Upper lobe of right lung (tissue), 1 donor: Measurements from ENCODE around the gene DDX27. TPM values are rescaled to one million over a fixed set of nuclear protein-coding genes. Genes with fewer than 3 reads are reported as not detected.

Experiments used
- ATAC-seq: fragments of 200-7000 bp; cut with Tn5 transposase; one replicate; pipeline ENCODE4 v1.9.1; 2020; ENCODE audit warnings: mild to moderate bottlenecking, moderate library complexity
- DNase-seq: peaks from one replicate; pipeline ENCODE4 v3.0.0-alpha.2; 2020
- H3K27ac ChIP-seq: fragments of 200-600 bp; one replicate; pipeline ENCODE4 v1.8.0; 2022
- H3K27me3 ChIP-seq: fragments of 200-600 bp; one replicate; pipeline ENCODE4 v1.8.0; 2022; ENCODE audit warnings: mild to moderate bottlenecking
- H3K36me3 ChIP-seq: fragments of 200-600 bp; one replicate; pipeline ENCODE4 v1.8.0; 2022
- H3K4me1 ChIP-seq: fragments of 200-600 bp; one replicate; pipeline ENCODE4 v1.8.0; 2022
- H3K4me3 ChIP-seq: fragments of 200-600 bp; one replicate; pipeline ENCODE4 v1.8.0; 2022; ENCODE audit warnings: mild to moderate bottlenecking
- H3K9me3 ChIP-seq: fragments of 200-600 bp; one replicate; pipeline ENCODE4 v1.8.0; 2022
- CTCF ChIP-seq: fragments of 200-600 bp; IDR thresholded peaks from one replicate; pipeline ENCODE4 v1.8.0; 2022; ENCODE audit warnings: antibody characterized with exemption
- intact Hi-C: fragments of 100-400 bp; cut with DNase I; formaldehyde crosslinking; loops from one replicate; pipeline ENCODE4 v1.11.0; 2022
- total RNA-seq: library from RNA; stranded (reverse); fragmentation: NEBNext Ultra II Directional; extraction: Animal tissue kit (Norgen Biotek cat#: 25700); gene quantifications from one replicate; pipeline ENCODE4 v1.2.1, GENCODE V29; 2021
- donor health status: DM: no; HTN: yes; CAD: no; lungs with severe emphysema.

Gene DDX27
- total RNA-seq, 1 donor from 2014 or later, result 25.9 TPM

- ATAC-seq (no peak), DNase-seq (no peak)
- intact Hi-C loops, result no loop called here
- Histone ChIP-seq H3K4me1 (peaks cover 28% of the 10 kb centered on the region), H3K9me3 (peaks cover 29% of the 10 kb centered on the region), H3K27ac (no peak overlapping the region), H3K27me3 (no peaks in the 10 kb centered on the region), H3K36me3 (peaks cover 100% of the 10 kb centered on the region), H3K4me3 (no peak overlapping the region)
- TF ChIP-seq CTCF, result no peak
These were observed 65.6 kb downstream of the DDX27 start for GRCh38 chr20:49284818-49285217.

GRCh38 chr20:49285233-49285668 lies 66.0 kb downstream of the DDX27 start:
- peaks cover 23% of the 10 kb centered on the region for H3K4me1 ChIP-seq
- no peaks in the 10 kb centered on the region for H3K27me3 ChIP-seq
- no peak for TF ChIP-seq CTCF
- H3K4me3 ChIP-seq, result no peak overlapping the region
- DNase-seq (no peak), ATAC-seq (no peak)
- H3K36me3 ChIP-seq, result peaks cover 100% of the 10 kb centered on the region
- H3K9me3 ChIP-seq, result peaks cover 29% of the 10 kb centered on the region
- no peak overlapping the region for H3K27ac ChIP-seq
- intact Hi-C loops, result no loop called here

- H3K4me3 ChIP-seq, result no peak overlapping the region
- DNase-seq (no peak), ATAC-seq (no peak)
- intact Hi-C loops, result no loop called here
- H3K4me1 ChIP-seq, result peaks cover 16% of the 10 kb centered on the region
- peaks cover 100% of the 10 kb centered on the region for H3K36me3 ChIP-seq
- H3K27ac ChIP-seq, result no peak overlapping the region
- H3K27me3 ChIP-seq, result no peaks in the 10 kb centered on the region
- peaks cover 24% of the 10 kb centered on the region for H3K9me3 ChIP-seq
- no peak for TF ChIP-seq CTCF
These were observed 66.7 kb downstream of the DDX27 start for GRCh38 chr20:49285813-49286494.

GRCh38 chr20:49286689-49287551 lies 67.7 kb downstream of the DDX27 start:
- intact Hi-C loops, result no loop called here
- Histone ChIP-seq H3K4me1 (peaks cover 9% of the 10 kb centered on the region), H3K4me3 (no peak overlapping the region), H3K36me3 (peaks cover 100% of the 10 kb centered on the region), H3K9me3 (peaks cover 20% of the 10 kb centered on the region), H3K27ac (no peak overlapping the region), H3K27me3 (no peaks in the 10 kb centered on the region)
- DNase-seq (no peak), ATAC-seq (peak; percentile 13)
- TF ChIP-seq CTCF, result no peak

GRCh38 chr20:49287555-49288249 lies 68.5 kb downstream of the DDX27 start:
- TF ChIP-seq CTCF, result no peak
- no peaks in the 10 kb centered on the region for H3K27me3 ChIP-seq
- ATAC-seq, result no peak
- no peak overlapping the region for H3K4me3 ChIP-seq
- no peak overlapping the region for H3K27ac ChIP-seq
- intact Hi-C loops, result no loop called here
- DNase-seq, result no peak
- peaks cover 1% of the 10 kb centered on the region for H3K4me1 ChIP-seq
- peaks cover 20% of the 10 kb centered on the region for H3K9me3 ChIP-seq
- peaks cover 92% of the 10 kb centered on the region for H3K36me3 ChIP-seq
